CD4-positive, alpha-beta T cell (primary cell): Measurements from ENCODE around the gene PRR15. TPM values are rescaled to one million over a fixed set of nuclear protein-coding genes. Genes with fewer than 3 reads are reported as not detected.

Experiments
- ATAC-seq: fragments of 200-7000 bp; cut with Tn5 transposase; one replicate; pipeline ENCODE4 v1.10.0; 2022; ENCODE audit warnings: mild to moderate bottlenecking; ENCODE audit not compliant: poor library complexity
- CTCF ChIA-PET: fragments of 350-600 bp; sonication (Branson Sonifier 250); formaldehyde crosslinking; loops from one replicate; lab custom pipeline; 2021; ENCODE audit warnings: antibody characterized with exemption, inconsistent platforms; lab: Charles Lee
- POLR2A ChIA-PET: fragments of 350-600 bp; sonication (Branson Sonifier 250); formaldehyde crosslinking; loops from one replicate; lab custom pipeline; 2021; ENCODE audit warnings: antibody characterized with exemption, inconsistent platforms; lab: Charles Lee
- DNase-seq, 14 experiments: peaks; one replicate each; pipeline ENCODE4 v3.0.0-alpha.2; 2013 to 2020; ENCODE audit warnings: mixed read lengths in 2 of 14
- H3K27ac ChIP-seq, 2 donors: one replicate each; pipeline versions ENCODE4 v1.5.1 to v1.7.0; 2013; ENCODE audit warnings: low read length in 2 of 2, low read depth in 1 of 2, mild to moderate bottlenecking in 1 of 2
- H3K27me3 ChIP-seq, 2 experiments: 1 replicate in 1 of 2; 2 replicates in 1 of 2; pipeline versions ENCODE4 v1.6.1 to v1.7.0; 2013; ENCODE audit warnings: low read length in 2 of 2, control low read depth in 1 of 2, mild to moderate bottlenecking in 1 of 2, moderate library complexity in 1 of 2; ENCODE audit not compliant: insufficient read depth in 2 of 2, control insufficient read depth in 1 of 2
- H3K36me3 ChIP-seq: one replicate; pipeline ENCODE4 v1.6.1; 2013; ENCODE audit warnings: low read length, control low read depth; ENCODE audit not compliant: insufficient read depth
- H3K4me1 ChIP-seq: one replicate; pipeline ENCODE4 v1.6.1; 2013; ENCODE audit warnings: low read length, control low read depth; ENCODE audit not compliant: insufficient read depth
- H3K4me3 ChIP-seq: one replicate; pipeline ENCODE4 v1.5.1; 2013; ENCODE audit warnings: mild to moderate bottlenecking, low read length, moderate library complexity
- H3K9me3 ChIP-seq, 2 experiments: 1 replicate in 1 of 2; 2 replicates in 1 of 2; pipeline versions ENCODE4 v1.6.1 to v1.7.0; 2013; ENCODE audit warnings: low read length in 2 of 2, mild to moderate bottlenecking in 2 of 2, control low read depth in 1 of 2, moderate library complexity in 1 of 2; ENCODE audit not compliant: control insufficient read depth in 1 of 2, insufficient read depth in 1 of 2
- H3K27ac Mint-ChIP-seq: one replicate; pipeline ENCODE4 v1.8.0; 2020; ENCODE audit warnings: mixed read lengths
- H3K27me3 Mint-ChIP-seq: one replicate; pipeline ENCODE4 v1.8.0; 2021; ENCODE audit warnings: mixed read lengths
- H3K36me3 Mint-ChIP-seq: one replicate; pipeline ENCODE4 v1.8.0; 2021; ENCODE audit warnings: low read depth, mixed read lengths
- H3K4me1 Mint-ChIP-seq: one replicate; pipeline ENCODE4 v1.8.0; 2021; ENCODE audit warnings: low read depth, mixed read lengths
- H3K4me3 Mint-ChIP-seq: one replicate; pipeline ENCODE4 v1.8.0; 2020; ENCODE audit warnings: mild to moderate bottlenecking, mixed read lengths
- H3K9me3 Mint-ChIP-seq: one replicate; pipeline ENCODE4 v1.8.0; 2020; ENCODE audit warnings: mixed read lengths
- CTCF ChIP-seq: fragments of 200-600 bp; IDR thresholded peaks from one replicate; pipeline ENCODE4 v1.8.0; 2022; ENCODE audit warnings: antibody characterized with exemption, mild to moderate bottlenecking
- intact Hi-C, 2 experiments: fragments of 100-400 bp; cut with DNase I in 1 of 2; cut with micrococcal nuclease in 1 of 2; formaldehyde crosslinking; loops; one replicate each; pipeline versions ENCODE4 v1.15.1 to v1.9.0; 2023 to 2025; cut with DNase I, micrococcal nuclease
- total RNA-seq, 174 experiments: library from RNA in 2 of 174; stranded (reverse) in 2 of 174; gene quantifications; one replicate each; pipeline ENCODE4 v1.2.3 and lab custom pipeline; 2021 to 2026

Gene PRR15
- total RNA-seq, 2 experiments from 2014 or later: not detected

- H3K36me3 ChIP-seq: no peaks in the 10 kb centered on the region
- H3K27ac ChIP-seq: no peak overlapping the region
- H3K4me3 Mint-ChIP-seq: no peak overlapping the region
- H3K27me3 Mint-ChIP-seq: no peaks in the 10 kb centered on the region
- no peaks in the 10 kb centered on the region for H3K27me3 ChIP-seq
- ATAC-seq (no peak), DNase-seq (no peak)
- H3K9me3 Mint-ChIP-seq: peaks cover 3% of the 10 kb centered on the region
- no peaks in the 10 kb centered on the region for H3K4me1 ChIP-seq
- intact Hi-C loops: no loop called here
- no peak overlapping the region for H3K27ac Mint-ChIP-seq
- no peak overlapping the region for H3K4me3 ChIP-seq
- peaks cover 0 to 3% of the 10 kb centered on the region in 2 experiments for H3K9me3 ChIP-seq
- ChIA-PET POLR2A (no interaction called here), CTCF (interaction anchor here (1.4 kb wide), 1 partner anchor 18 kb away, joined by 3 read pairs; no protein-coding TSS in a partner anchor)
- TF ChIP-seq CTCF: no peak
- H3K4me1 Mint-ChIP-seq: no peaks in the 10 kb centered on the region
- H3K36me3 Mint-ChIP-seq: no peaks in the 10 kb centered on the region
These were observed 43.2 kb downstream of the PRR15 start for GRCh38 chr7:29606830-29607229.

DNA sequence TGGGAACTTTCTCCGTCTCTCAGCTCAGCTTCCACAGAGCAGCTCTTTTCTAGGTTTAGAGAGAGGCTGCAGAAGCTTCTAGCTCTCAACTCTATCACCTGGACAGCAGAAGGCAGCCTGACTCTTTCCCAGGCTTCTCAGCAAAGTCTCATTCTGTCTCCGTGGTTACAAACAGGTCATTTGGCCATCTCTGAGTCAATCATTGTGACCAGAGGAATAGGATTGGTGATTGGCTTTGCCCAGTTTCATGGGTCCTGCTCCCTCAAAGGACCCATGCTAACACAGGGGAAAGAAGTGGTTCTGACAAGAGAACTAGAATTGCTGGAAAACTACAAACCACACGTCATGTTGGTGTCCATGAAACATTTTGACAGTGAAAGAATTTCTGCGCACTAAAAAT lies 43.6 kb downstream of the PRR15 start:
- no peaks in the 10 kb centered on the region for H3K36me3 Mint-ChIP-seq
- H3K4me1 ChIP-seq: no peaks in the 10 kb centered on the region
- H3K27me3 ChIP-seq: no peaks in the 10 kb centered on the region
- no peaks in the 10 kb centered on the region for H3K36me3 ChIP-seq
- H3K9me3 Mint-ChIP-seq: peaks cover 3% of the 10 kb centered on the region
- no peak for TF ChIP-seq CTCF
- CTCF ChIA-PET: interaction anchor here (1.4 kb wide), 1 partner anchor 18 kb away, joined by 3 read pairs; no protein-coding TSS in a partner anchor
- H3K27me3 Mint-ChIP-seq: no peaks in the 10 kb centered on the region
- no peak overlapping the region for H3K4me3 Mint-ChIP-seq
- POLR2A ChIA-PET: no interaction called here
- no peak overlapping the region for H3K4me3 ChIP-seq
- H3K27ac Mint-ChIP-seq: no peak overlapping the region
- intact Hi-C loops: no loop called here
- peaks cover 0 to 6% of the 10 kb centered on the region in 2 experiments for H3K9me3 ChIP-seq
- no peaks in the 10 kb centered on the region for H3K4me1 Mint-ChIP-seq
- DNase-seq (no peak), ATAC-seq (no peak)
- H3K27ac ChIP-seq: no peak overlapping the region

GRCh38 chr7:29607889-29608288 lies 44.3 kb downstream of the PRR15 start:
- Mint-ChIP-seq H3K27me3 (no peaks in the 10 kb centered on the region), H3K27ac (no peak overlapping the region), H3K4me3 (no peak overlapping the region), H3K9me3 (peaks cover 3% of the 10 kb centered on the region), H3K4me1 (no peaks in the 10 kb centered on the region), H3K36me3 (no peaks in the 10 kb centered on the region)
- Histone ChIP-seq H3K27ac (no peak overlapping the region), H3K9me3 (peaks cover 0 to 6% of the 10 kb centered on the region in 2 experiments), H3K36me3 (no peaks in the 10 kb centered on the region), H3K4me3 (no peak overlapping the region), H3K4me1 (no peaks in the 10 kb centered on the region), H3K27me3 (no peaks in the 10 kb centered on the region)
- intact Hi-C loops: no loop called here
- no peak for ATAC-seq
- POLR2A ChIA-PET: interaction anchor here (0.8 kb wide), 1 partner anchor 9 kb away, joined by 3 read pairs; no protein-coding TSS in a partner anchor
- TF ChIP-seq CTCF: no peak
- CTCF ChIA-PET: no interaction called here
- no peak for DNase-seq
